Muscle layer of colon (tissue), 2 donors: ENCODE results near the gene CIROP.

Experiments
- H3K27ac ChIP-seq: one replicate; pipeline ENCODE4 v1.7.0; 2013; ENCODE audit warnings: low read depth, mild to moderate bottlenecking, low read length, moderate library complexity
- H3K27me3 ChIP-seq, 2 donors: one replicate each; pipeline ENCODE4 v1.7.0; 2013; ENCODE audit warnings: low read length in 2 of 2, mild to moderate bottlenecking in 2 of 2; ENCODE audit not compliant: insufficient read depth in 2 of 2, control insufficient read depth in 1 of 2
- H3K36me3 ChIP-seq: one replicate; pipeline ENCODE4 v1.7.0; 2013; ENCODE audit warnings: mild to moderate bottlenecking, low read length; ENCODE audit not compliant: insufficient read depth
- H3K4me1 ChIP-seq: one replicate; pipeline ENCODE4 v1.7.0; 2013; ENCODE audit warnings: mild to moderate bottlenecking, low read length; ENCODE audit not compliant: insufficient read depth
- H3K4me3 ChIP-seq, 2 donors: one replicate each; pipeline ENCODE4 v1.7.0; 2013; ENCODE audit warnings: low read length in 2 of 2, low read depth in 1 of 2, mild to moderate bottlenecking in 1 of 2, moderate library complexity in 1 of 2
- H3K9ac ChIP-seq: one replicate; pipeline ENCODE4 v1.7.0; 2013; ENCODE audit warnings: low read length
- H3K9me3 ChIP-seq: one replicate; pipeline ENCODE4 v1.7.0; 2013; ENCODE audit warnings: mild to moderate bottlenecking, low read length
- donor health status: abdominal sarcoma.
- donor health status: Adenocarcinoma of cecum.

Gene CIROP

DNA sequence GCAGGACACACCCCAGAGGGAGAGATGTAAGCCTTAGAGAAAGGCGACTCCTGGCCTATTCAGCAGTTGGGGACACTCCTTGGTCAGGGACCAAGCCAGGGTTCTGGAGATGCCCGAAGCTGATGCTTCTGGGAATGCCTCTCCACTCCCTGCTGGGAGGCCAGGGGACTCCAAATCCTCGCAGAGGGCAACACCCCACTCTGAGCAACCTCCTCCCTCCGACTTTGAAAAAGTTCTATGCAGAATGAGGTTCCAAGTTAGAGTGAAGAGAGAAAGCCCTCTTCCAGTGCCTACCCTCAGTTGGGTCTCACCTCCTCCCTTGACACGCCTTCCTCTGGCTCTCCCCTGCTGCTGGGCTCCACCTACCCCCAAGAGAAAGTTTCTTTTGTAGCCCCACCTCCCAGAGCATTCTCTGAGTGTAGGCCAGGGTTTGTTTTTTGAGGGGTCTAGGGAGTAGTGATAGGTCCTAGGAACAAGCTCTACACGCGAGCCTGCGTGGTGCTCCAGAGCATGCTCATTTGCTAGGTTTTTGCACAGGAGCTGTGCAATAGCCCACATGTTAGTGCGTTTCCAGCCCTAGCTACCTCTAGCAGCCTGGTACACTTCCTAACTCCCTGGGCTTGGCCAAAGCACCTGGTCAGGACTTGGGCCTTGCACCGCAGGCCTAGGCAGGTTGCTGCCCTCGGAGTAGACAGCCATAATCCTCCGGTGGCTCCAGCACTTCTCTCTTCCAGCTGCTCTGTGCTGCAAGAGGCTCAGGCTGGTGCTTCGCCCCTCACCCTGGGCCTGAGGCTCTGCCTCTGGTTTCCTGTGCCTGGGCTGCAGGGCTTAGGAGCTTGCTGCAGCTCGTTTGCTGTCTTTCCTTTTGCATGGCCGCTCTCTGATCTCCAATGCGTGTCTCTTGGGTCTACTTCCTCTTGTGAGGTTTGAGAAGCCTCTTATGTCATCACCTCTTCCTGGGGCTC, 14.9 kb upstream of the CIROP start:
- Histone ChIP-seq H3K9ac (no peak overlapping the region), H3K9me3 (no peaks in the 10 kb centered on the region), H3K27ac (no peak overlapping the region), H3K36me3 (no peaks in the 10 kb centered on the region), H3K4me1 (peaks cover 9% of the 10 kb centered on the region), H3K4me3 (no peak overlapping the region), H3K27me3 (peaks cover 0 to 8% of the 10 kb centered on the region in 2 donors)

DNA sequence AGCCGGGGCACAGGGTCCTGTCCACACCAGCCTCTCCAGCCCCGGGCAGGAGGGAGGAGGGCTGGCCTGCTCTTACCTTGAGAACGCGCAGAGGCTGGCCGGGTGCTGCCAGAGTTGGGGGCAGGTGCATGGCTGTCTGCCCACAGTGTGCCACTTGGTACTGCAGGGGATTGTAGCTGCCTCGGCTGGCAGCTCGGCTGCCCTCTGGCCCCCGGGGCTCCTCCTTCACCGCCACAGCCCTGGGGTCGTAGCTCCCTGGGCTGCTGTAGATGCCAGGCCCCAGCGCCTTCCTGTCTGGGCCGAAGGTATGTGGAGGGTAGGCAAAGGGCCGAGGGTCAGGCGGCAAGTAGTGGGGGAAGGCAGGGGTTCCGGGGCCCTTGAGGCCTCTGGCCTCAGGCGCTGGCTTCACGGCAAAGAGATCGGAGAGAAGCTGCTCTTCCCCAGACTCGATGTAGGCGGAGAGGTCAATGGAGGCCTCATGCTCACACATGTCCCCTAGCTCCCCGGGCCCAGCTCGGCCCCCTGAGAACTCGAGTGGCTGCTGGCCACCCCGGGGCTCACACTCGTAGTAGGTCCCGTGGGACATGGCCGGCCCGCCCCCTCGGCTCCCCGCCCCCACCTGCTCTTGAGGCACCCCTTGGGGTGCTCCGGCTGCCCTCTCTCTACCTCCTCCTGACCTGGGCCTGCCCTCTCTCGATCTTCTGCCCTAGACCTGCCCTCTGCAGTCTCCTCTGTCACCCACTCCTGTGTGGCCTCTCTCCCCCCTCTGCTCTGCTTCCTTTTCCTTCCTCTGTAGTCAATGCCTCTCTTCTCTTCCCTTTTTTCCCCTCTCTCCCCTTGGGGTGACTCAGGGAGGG, 13.9 kb upstream of the CIROP start, which contains the start of gene CEBPE:
Gene CEBPE (minus strand): TSS at position 750 of the 857 bp plus-strand sequence. CDS start 164 bp downstream, at position 586.
- Histone ChIP-seq H3K9ac (no peak within 1 kb of the TSS), H3K27ac (no peak within 1 kb of the TSS), H3K9me3 (no peaks in the 10 kb centered on the region), H3K4me1 (peaks cover 9% of the 10 kb centered on the region), H3K27me3 (peaks cover 0 to 15% of the 10 kb centered on the region in 2 donors), H3K36me3 (no peaks in the 10 kb centered on the region), H3K4me3 (no peak within 1 kb of the TSS)

GRCh38 chr14:23117371-23118020, 12.7 kb upstream of the CIROP start:
- Histone ChIP-seq H3K27ac (no peak overlapping the region), H3K9me3 (no peaks in the 10 kb centered on the region), H3K27me3 (peaks cover 0 to 15% of the 10 kb centered on the region in 2 donors), H3K9ac (no peak overlapping the region), H3K4me1 (peaks cover 9% of the 10 kb centered on the region), H3K4me3 (no peak overlapping the region), H3K36me3 (no peaks in the 10 kb centered on the region)

DNA sequence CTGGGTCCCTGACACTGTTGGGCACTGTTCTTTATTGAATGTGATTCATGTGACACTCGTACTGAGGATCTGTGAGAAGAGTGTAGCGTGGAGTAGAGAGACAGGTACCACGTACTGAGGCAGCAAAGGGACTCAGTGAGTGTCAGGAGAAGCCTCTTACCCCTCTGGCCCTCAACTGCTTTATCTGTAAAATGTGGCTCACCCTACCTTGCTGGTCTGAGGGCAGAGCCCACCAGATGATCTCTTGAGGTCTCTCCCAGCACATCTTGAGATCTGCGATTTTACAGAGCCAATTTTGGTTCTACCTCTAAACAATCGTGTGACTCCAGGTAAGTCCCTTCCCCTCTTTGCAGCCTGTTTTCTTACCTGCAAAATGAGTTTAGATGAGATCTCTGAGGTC, 11.1 kb upstream of the CIROP start:
- no peaks in the 10 kb centered on the region for H3K9me3 ChIP-seq
- H3K9ac ChIP-seq: no peak overlapping the region
- H3K36me3 ChIP-seq: no peaks in the 10 kb centered on the region
- no peak overlapping the region for H3K27ac ChIP-seq
- peaks cover 0 to 15% of the 10 kb centered on the region in 2 donors for H3K27me3 ChIP-seq
- peaks cover under 1% of the 10 kb centered on the region for H3K4me1 ChIP-seq
- H3K4me3 ChIP-seq: no peak overlapping the region

GRCh38 chr14:23115039-23115731, 10.4 kb upstream of the CIROP start:
- H3K4me3 ChIP-seq: no peak overlapping the region
- H3K27ac ChIP-seq: no peak overlapping the region
- H3K36me3 ChIP-seq: no peaks in the 10 kb centered on the region
- H3K9me3 ChIP-seq: no peaks in the 10 kb centered on the region
- H3K9ac ChIP-seq: no peak overlapping the region
- no peaks in the 10 kb centered on the region for H3K4me1 ChIP-seq
- peaks cover 0 to 15% of the 10 kb centered on the region in 2 donors for H3K27me3 ChIP-seq

DNA sequence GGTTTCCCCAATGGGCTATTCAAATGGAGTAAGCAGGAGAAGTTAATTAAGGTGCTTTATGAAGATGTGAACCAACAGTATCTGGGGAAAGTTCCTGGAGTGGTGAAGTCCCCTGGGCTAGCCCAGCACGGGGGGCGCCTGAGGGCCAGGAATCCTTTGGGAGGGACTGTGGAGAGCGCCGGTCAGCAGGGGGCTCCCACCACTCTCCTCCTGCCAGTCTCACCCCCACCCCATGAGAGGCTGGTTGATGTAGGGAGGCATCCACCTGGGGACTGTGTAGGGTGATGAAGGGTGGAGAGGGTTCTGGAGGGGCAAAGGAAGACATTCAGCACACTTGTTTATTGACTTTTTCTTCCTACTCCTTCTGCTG, 9.9 kb upstream of the CIROP start:
- Histone ChIP-seq H3K27ac (no peak overlapping the region), H3K36me3 (no peaks in the 10 kb centered on the region), H3K27me3 (peaks cover 0 to 15% of the 10 kb centered on the region in 2 donors), H3K9ac (no peak overlapping the region), H3K4me1 (no peaks in the 10 kb centered on the region), H3K4me3 (no peak overlapping the region), H3K9me3 (no peaks in the 10 kb centered on the region)

- Histone ChIP-seq H3K4me1 (no peaks in the 10 kb centered on the region), H3K9me3 (no peaks in the 10 kb centered on the region), H3K27ac (no peak overlapping the region), H3K36me3 (no peaks in the 10 kb centered on the region), H3K4me3 (no peak overlapping the region), H3K27me3 (peaks cover 0 to 15% of the 10 kb centered on the region in 2 donors), H3K9ac (no peak overlapping the region)
Measured at GRCh38 chr14:23114120-23114458, 9.3 kb upstream of the CIROP start.

GRCh38 chr14:23113431-23114119, 8.8 kb upstream of the CIROP start:
- no peak overlapping the region for H3K9ac ChIP-seq
- no peak overlapping the region for H3K27ac ChIP-seq
- no peaks in the 10 kb centered on the region for H3K9me3 ChIP-seq
- H3K27me3 ChIP-seq: peaks cover 0 to 14% of the 10 kb centered on the region in 2 donors
- H3K36me3 ChIP-seq: no peaks in the 10 kb centered on the region
- no peaks in the 10 kb centered on the region for H3K4me1 ChIP-seq
- no peak overlapping the region for H3K4me3 ChIP-seq

DNA sequence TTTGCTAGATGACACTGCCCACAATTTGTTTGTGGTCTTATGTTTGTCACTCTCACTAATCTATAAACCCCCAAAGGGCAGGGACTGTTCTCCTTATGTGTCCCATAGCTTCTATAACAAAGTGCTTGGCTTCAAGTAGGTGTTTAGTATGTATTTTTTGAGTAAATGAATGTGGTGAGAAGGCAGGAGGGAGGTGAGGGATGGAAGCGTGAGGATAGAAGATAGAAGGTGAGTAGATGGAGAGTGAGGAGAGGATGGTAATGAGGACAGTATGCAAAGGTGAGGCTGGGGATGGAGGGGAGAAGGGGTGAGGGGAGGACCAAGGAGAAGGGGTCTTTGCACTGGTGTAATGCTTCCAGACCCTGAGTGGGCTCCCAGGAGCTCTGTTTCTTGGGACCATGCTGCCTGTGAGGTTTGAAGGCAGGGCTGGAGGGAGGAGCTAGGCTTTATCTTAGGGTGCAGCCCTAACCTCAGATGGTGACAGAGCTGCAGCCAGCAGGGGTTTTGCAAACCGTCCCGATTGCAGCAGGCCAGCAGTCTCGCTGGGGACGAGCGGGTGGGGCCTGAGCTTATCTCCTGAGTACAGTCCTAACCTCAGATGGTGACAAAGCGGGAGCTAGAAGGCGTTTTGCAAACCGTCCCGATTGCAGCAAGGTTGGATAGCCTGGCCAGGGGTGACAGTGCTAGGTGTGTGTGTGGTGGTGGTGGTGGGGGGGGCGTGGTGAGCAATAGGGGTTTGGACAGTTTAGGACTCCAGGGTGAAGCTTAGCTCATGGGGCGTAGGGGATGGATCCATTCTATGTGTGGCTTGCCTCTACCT, 7.8 kb upstream of the CIROP start:
- no peak overlapping the region for H3K9ac ChIP-seq

More for the DNA sequence above, 7.8 kb upstream of the CIROP start:
- H3K27ac ChIP-seq: no peak overlapping the region
- H3K4me3 ChIP-seq: no peak overlapping the region
- no peaks in the 10 kb centered on the region for H3K9me3 ChIP-seq
- H3K4me1 ChIP-seq: no peaks in the 10 kb centered on the region
- H3K27me3 ChIP-seq: peaks cover 0 to 10% of the 10 kb centered on the region in 2 donors
- no peaks in the 10 kb centered on the region for H3K36me3 ChIP-seq
